Upper lobe of left lung (tissue), 4 donors: ENCODE results near the gene AMELX.

ENCODE experiments used
- EP300 ChIP-seq, 4 donors: sonication (generic); formaldehyde crosslinking; IDR thresholded peaks; one replicate each; pipeline ENCODE4 v1.5.1; 2017; ENCODE audit warnings: antibody characterized with exemption in 4 of 4, control low read depth in 2 of 4
- POLR2A ChIP-seq, 4 donors: fragments of 450-650 bp; IDR thresholded peaks; one replicate each; pipeline ENCODE4 v1.5.1; 2016 to 2017; ENCODE audit warnings: antibody characterized with exemption in 4 of 4, mild to moderate bottlenecking in 2 of 4
- POLR2AphosphoS5 ChIP-seq, 2 donors: sonication (generic); formaldehyde crosslinking; IDR thresholded peaks; one replicate each; pipeline ENCODE4 v1.5.1; 2017; ENCODE audit warnings: antibody characterized with exemption in 2 of 2
- TF ChIP-seq, protein P1 (sequence below), 6 experiments: fragments of 450-650 bp in 4 of 6; fragments of 200-600 bp in 2 of 6; sonication (generic) in 2 of 6; IDR thresholded peaks; one replicate each; pipeline ENCODE4 v1.5.1; 2016 to 2019; ENCODE audit warnings: antibody characterized with exemption in 6 of 6

DNA sequence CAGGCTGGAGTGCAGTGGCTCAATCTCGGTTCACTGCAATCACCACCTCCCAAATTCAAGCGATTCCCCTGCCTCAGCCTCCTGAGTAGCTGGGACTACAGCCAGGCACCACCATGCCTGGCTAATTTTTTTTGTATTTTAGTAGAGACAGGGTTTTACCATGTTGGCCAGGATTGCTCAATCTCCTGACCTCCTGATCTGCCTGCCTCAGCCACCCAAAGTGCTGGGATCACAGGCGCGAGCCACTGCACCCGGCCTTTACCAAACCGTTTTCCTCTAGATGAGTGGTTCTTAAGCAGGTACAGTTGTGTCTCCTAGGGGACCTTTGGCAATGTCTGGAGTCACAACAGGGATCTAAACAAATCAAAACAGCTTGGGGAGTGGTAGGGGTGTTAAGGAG is 11.6 kb downstream of the AMELX start:
- no peak for TF ChIP-seq EP300 (IDR thresholded peaks at IDR 0.05)
- TF ChIP-seq POLR2A (IDR thresholded peaks at IDR 0.05), result no peak
- TF ChIP-seq POLR2AphosphoS5 (IDR thresholded peaks at IDR 0.05), result no peak
- TF ChIP-seq, protein P1, sequence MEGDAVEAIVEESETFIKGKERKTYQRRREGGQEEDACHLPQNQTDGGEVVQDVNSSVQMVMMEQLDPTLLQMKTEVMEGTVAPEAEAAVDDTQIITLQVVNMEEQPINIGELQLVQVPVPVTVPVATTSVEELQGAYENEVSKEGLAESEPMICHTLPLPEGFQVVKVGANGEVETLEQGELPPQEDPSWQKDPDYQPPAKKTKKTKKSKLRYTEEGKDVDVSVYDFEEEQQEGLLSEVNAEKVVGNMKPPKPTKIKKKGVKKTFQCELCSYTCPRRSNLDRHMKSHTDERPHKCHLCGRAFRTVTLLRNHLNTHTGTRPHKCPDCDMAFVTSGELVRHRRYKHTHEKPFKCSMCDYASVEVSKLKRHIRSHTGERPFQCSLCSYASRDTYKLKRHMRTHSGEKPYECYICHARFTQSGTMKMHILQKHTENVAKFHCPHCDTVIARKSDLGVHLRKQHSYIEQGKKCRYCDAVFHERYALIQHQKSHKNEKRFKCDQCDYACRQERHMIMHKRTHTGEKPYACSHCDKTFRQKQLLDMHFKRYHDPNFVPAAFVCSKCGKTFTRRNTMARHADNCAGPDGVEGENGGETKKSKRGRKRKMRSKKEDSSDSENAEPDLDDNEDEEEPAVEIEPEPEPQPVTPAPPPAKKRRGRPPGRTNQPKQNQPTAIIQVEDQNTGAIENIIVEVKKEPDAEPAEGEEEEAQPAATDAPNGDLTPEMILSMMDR (IDR thresholded peaks at IDR 0.05), result no peak
